A673 (cell line): ENCODE measurements around the gene EFCAB6. TPM values are rescaled to one million over a fixed set of nuclear protein-coding genes. Genes with fewer than 3 reads are reported as not detected.

Experiments used
- BruUV-seq: library from RNA; stranded (reverse); fragments of 400-500 nt; replicated peaks from 2 replicates; lab custom pipeline; 2021; lab: Mats Ljungman, UMichigan
- CTCF ChIA-PET: fragments of 300-600 bp; sonication (Branson Sonifier 250); formaldehyde crosslinking; loops from one replicate; lab custom pipeline; 2022; ENCODE audit warnings: antibody characterized with exemption; lab: Charles Lee
- POLR2A ChIA-PET: fragments of 300-600 bp; sonication (Branson Sonifier 250); formaldehyde crosslinking; loops from one replicate; lab custom pipeline; 2022; ENCODE audit warnings: antibody characterized with exemption; ENCODE audit not compliant: low non-redundant PET; lab: Charles Lee
- DNase-seq: peaks from one replicate; pipeline ENCODE4 v3.0.0-alpha.2; 2015; ENCODE audit warnings: low spot score
- H3K27ac ChIP-seq: fragments of 200-600 bp; sonication (generic); 2 replicates; pipeline ENCODE4 v1.5.1; 2016; ENCODE audit warnings: mixed run types, low read depth, mild to moderate bottlenecking, mixed read lengths, antibody characterized with exemption, low read length; ENCODE audit not compliant: poor library complexity, severe bottlenecking
- H3K27me3 ChIP-seq: fragments of 200-600 bp; sonication (generic); replicated peaks from 2 replicates; pipeline ENCODE4 v1.6.1; 2017; ENCODE audit warnings: mixed run types, low read depth, mild to moderate bottlenecking, mixed read lengths, antibody characterized with exemption, low read length; ENCODE audit not compliant: insufficient read depth, poor library complexity
- H3K36me3 ChIP-seq: fragments of 200-600 bp; sonication (generic); 2 replicates; pipeline ENCODE4 v1.6.1; 2016; ENCODE audit warnings: mixed run types, mild to moderate bottlenecking, mixed read lengths, antibody characterized with exemption, low read length; ENCODE audit not compliant: insufficient read depth, poor library complexity, severe bottlenecking
- H3K4me1 ChIP-seq: fragments of 200-600 bp; sonication (generic); 2 replicates; pipeline ENCODE4 v1.6.1; 2017; ENCODE audit warnings: mixed run types, mild to moderate bottlenecking, mixed read lengths, antibody characterized with exemption, low read length; ENCODE audit not compliant: insufficient read depth, poor library complexity, severe bottlenecking
- H3K4me3 ChIP-seq: fragments of 200-600 bp; sonication (generic); 2 replicates; pipeline ENCODE4 v1.5.1; 2016; ENCODE audit warnings: low read depth, mixed run types, mild to moderate bottlenecking, mixed read lengths, low read length; ENCODE audit not compliant: poor library complexity, severe bottlenecking
- H3K9me3 ChIP-seq: fragments of 200-600 bp; sonication (generic); 2 replicates; pipeline ENCODE4 v1.6.1; 2016; ENCODE audit warnings: mixed run types, low read depth, mild to moderate bottlenecking, mixed read lengths, antibody characterized with exemption, low read length; ENCODE audit not compliant: poor library complexity, severe bottlenecking
- CTCF ChIP-seq: fragments of 300-800, 200-600 bp; sonication (generic); conservative IDR thresholded peaks from 2 replicates; pipeline ENCODE4 v1.5.1; 2017; ENCODE audit warnings: low read depth, mild to moderate bottlenecking, antibody characterized with exemption, low read length, moderate library complexity, mixed read lengths
- EZH2 ChIP-seq: fragments of 200-600 bp; sonication (generic); IDR thresholded peaks from 2 replicates; pipeline ENCODE4 v1.6.1; 2017; ENCODE audit warnings: borderline replicate concordance, low read depth, mild to moderate bottlenecking, mixed read lengths, antibody characterized with exemption, low read length; ENCODE audit not compliant: poor library complexity, severe bottlenecking
- intact Hi-C: fragments of 100-400 bp; cut with micrococcal nuclease; formaldehyde crosslinking; loops from one replicate; pipeline ENCODE4 v1.10.0; 2022; ENCODE audit not compliant: unreplicated experiment
- total RNA-seq: library from RNA; stranded (reverse); gene quantifications from 2 replicates; pipeline ENCODE4 v1.2.3, GENCODE V29; 2021

Gene EFCAB6
- total RNA-seq, 1 experiment from 2014 or later: 0.41 TPM

- TF ChIP-seq CTCF: no peak
- TF ChIP-seq EZH2: no peak
- POLR2A ChIA-PET: no interaction called here
- peaks cover 38% of the 10 kb centered on the region for H3K27me3 ChIP-seq
- CTCF ChIA-PET: no interaction called here
- peaks cover 3% of the 10 kb centered on the region for H3K4me1 ChIP-seq
- H3K9me3 ChIP-seq: no peaks in the 10 kb centered on the region
- H3K4me3 ChIP-seq: no peak overlapping the region
- intact Hi-C loops: loop anchor here (5.0 kb wide), 1 partner anchor 353 kb away; no protein-coding TSS in a partner anchor
- no TSS peak for BruUV-seq
- H3K36me3 ChIP-seq: no peaks in the 10 kb centered on the region
- H3K27ac ChIP-seq: no peak overlapping the region
- DNase-seq: no peak
Measured at GRCh38 chr22:43739851-43740379, 72.2 kb downstream of the EFCAB6 start.

DNA sequence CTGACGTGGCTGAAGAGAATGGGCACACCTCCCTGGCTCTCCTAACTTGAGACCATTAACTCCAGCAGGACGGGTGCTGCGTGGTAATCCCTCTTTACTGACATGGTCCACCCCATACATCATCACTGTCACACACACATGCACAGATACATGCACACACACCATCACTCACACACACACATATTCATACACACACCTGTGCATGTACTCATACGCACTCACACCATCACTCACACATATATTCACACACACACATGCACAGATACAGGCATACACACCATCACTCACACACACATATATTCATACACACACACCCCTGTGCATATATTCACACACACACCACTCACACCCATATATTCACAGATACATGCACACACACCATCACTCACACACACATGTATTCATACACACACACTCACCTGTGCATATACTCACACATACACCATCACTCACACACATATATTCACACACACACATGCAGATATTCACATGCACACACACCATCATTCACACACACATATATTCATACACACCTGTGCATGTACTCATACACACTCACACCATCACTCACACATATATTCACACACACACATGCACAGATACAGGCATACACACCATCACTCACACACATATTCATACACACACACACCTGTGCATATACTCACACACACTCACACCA is 74.8 kb downstream of the EFCAB6 start:
- CTCF ChIA-PET: no interaction called here
- no TSS peak for BruUV-seq

DNA sequence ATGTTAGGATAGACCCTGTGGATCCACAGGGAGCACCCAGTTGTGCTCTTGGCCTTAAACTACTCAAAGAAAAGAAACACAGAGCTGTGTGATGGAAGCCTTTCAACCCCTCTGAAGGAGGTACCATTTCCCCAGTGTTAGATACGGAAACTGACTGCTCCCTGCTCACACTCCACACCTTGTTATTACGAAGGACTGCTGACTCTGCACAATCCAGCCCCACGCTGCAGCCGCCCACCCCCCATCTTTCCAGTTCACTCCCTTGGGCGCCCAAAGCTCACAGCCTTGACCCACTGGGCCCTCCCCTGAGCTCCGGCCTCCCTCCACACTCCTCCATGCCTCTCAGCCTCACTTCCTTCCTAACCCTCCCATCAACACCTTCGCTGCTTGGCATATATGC is 75.5 kb downstream of the EFCAB6 start:
- H3K9me3 ChIP-seq: no peaks in the 10 kb centered on the region
- H3K27ac ChIP-seq: no peak overlapping the region
- peaks cover 44% of the 10 kb centered on the region for H3K27me3 ChIP-seq
- no peak overlapping the region for H3K4me3 ChIP-seq
- ChIA-PET POLR2A (no interaction called here), CTCF (no interaction called here)
- no peak for TF ChIP-seq EZH2
- no peak for TF ChIP-seq CTCF
- H3K36me3 ChIP-seq: no peaks in the 10 kb centered on the region
- intact Hi-C loops: no loop called here
- H3K4me1 ChIP-seq: no peaks in the 10 kb centered on the region
- DNase-seq: no peak
- BruUV-seq: no TSS peak

More for the DNA sequence above, 74.8 kb downstream of the EFCAB6 start:
- TF ChIP-seq CTCF: no peak
- TF ChIP-seq EZH2: no peak
- Histone ChIP-seq H3K4me1 (no peaks in the 10 kb centered on the region), H3K27ac (no peak overlapping the region), H3K4me3 (no peak overlapping the region), H3K36me3 (no peaks in the 10 kb centered on the region), H3K27me3 (peaks cover 45% of the 10 kb centered on the region), H3K9me3 (no peaks in the 10 kb centered on the region)
- no peak for DNase-seq
- intact Hi-C loops: no loop called here
- POLR2A ChIA-PET: no interaction called here
